SK-N-SH (cell line): ENCODE results near the gene TLX2. TPM values are rescaled to one million over a fixed set of nuclear protein-coding genes. Genes with fewer than 3 reads are reported as not detected.
A peak's percentile ranks its signal among the peaks of the same experiment; 100 is the strongest.

Experiments used
- CTCF ChIA-PET: fragments of 300-600, 350-600 bp; formaldehyde crosslinking; extraction: SDS; loops from one replicate; lab custom pipeline; 2021; lab: Yijun Ruan, JAX
- POLR2A ChIA-PET: fragments of 350-600 bp; sonication (Branson Sonifier 250); formaldehyde crosslinking; extraction: SDS; loops from one replicate; lab custom pipeline; 2020; ENCODE audit warnings: antibody characterized with exemption, inconsistent platforms; lab: Yijun Ruan, JAX
- DNase-seq: peaks from one replicate; pipeline ENCODE4 v3.0.0; 2012
- H2AFZ ChIP-seq: fragments of 200-600 bp; sonication (generic); 2 replicates; pipeline ENCODE4 v1.8.1; 2016; ENCODE audit warnings: antibody characterized with exemption, mild to moderate bottlenecking, low read depth
- H3F3A ChIP-seq: fragments of 200-600 bp; sonication (generic); replicated peaks from 2 replicates; pipeline ENCODE3; 2016; ENCODE audit warnings: antibody characterized with exemption, mild to moderate bottlenecking; ENCODE audit not compliant: insufficient read depth
- H3K27ac ChIP-seq, 2 experiments: fragments of 200-500 bp in 1 of 2; fragments of 200-600 bp in 1 of 2; sonication (Bioruptor generic) in 1 of 2; sonication (generic), shearing (Covaris generic) in 1 of 2; 2 replicates each; pipeline versions ENCODE4 v1.5.1 to v1.6.1; 2014 to 2016; ENCODE audit warnings: low read depth in 2 of 2, inconsistent platforms in 1 of 2, low read length in 1 of 2, mild to moderate bottlenecking in 1 of 2, mixed read lengths in 1 of 2
- H3K27me3 ChIP-seq: fragments of 200-600 bp; sonication (generic), shearing (Covaris generic); 2 replicates; pipeline ENCODE4 v1.6.1; 2016; ENCODE audit warnings: mixed run types; ENCODE audit not compliant: insufficient read depth
- H3K36me3 ChIP-seq, 2 experiments: fragments of 200-500 bp in 1 of 2; fragments of 200-600 bp in 1 of 2; sonication (Bioruptor generic) in 1 of 2; sonication (generic) in 1 of 2; replicated peaks in 1 of 2; 2 replicates each; pipeline versions ENCODE3 to v1.5.1; 2014 to 2016; ENCODE audit warnings: low read length in 1 of 2, mild to moderate bottlenecking in 1 of 2; ENCODE audit not compliant: insufficient read depth in 2 of 2, control insufficient read depth in 1 of 2
- H3K4me1 ChIP-seq, 2 experiments: fragments of 200-500 bp in 1 of 2; fragments of 200-600 bp in 1 of 2; sonication (Bioruptor generic) in 1 of 2; sonication (generic), shearing (Covaris generic) in 1 of 2; 2 replicates each; pipeline versions ENCODE4 v1.5.1 to v1.6.1; 2014 to 2016; ENCODE audit warnings: low read depth in 1 of 2, low read length in 1 of 2, mixed run types in 1 of 2; ENCODE audit not compliant: insufficient read depth in 2 of 2, control insufficient read depth in 1 of 2
- H3K4me2 ChIP-seq: fragments of 200-600 bp; sonication (generic), shearing (Covaris generic); 2 replicates; pipeline ENCODE4 v1.6.1; 2017; ENCODE audit warnings: mixed run types
- H3K4me3 ChIP-seq, 2 experiments: fragments of 200-500 bp in 1 of 2; fragments of 200-600 bp in 1 of 2; sonication (Bioruptor generic) in 1 of 2; sonication (generic), shearing (Covaris generic) in 1 of 2; 2 replicates each; pipeline versions ENCODE4 v1.5.1 to v1.8.1; 2014 to 2016; ENCODE audit warnings: low read depth in 2 of 2, inconsistent platforms in 1 of 2, low read length in 1 of 2, mild to moderate bottlenecking in 1 of 2, mixed read lengths in 1 of 2, moderate library complexity in 1 of 2
- H3K79me2 ChIP-seq: fragments of 200-600 bp; sonication (generic); 2 replicates; pipeline ENCODE4 v1.8.1; 2017; ENCODE audit warnings: mild to moderate bottlenecking; ENCODE audit not compliant: insufficient read depth
- H3K9ac ChIP-seq: fragments of 200-600 bp; sonication (generic); 2 replicates; pipeline ENCODE4 v1.6.1; 2017; ENCODE audit warnings: mixed run types
- H3K9me2 ChIP-seq: fragments of 200-600 bp; sonication (generic); 2 replicates; pipeline ENCODE4 v1.6.1; 2017; ENCODE audit warnings: mixed run types
- H3K9me3 ChIP-seq: fragments of 200-600 bp; sonication (generic); 2 replicates; pipeline ENCODE4 v1.6.1; 2017; ENCODE audit warnings: mixed run types, mild to moderate bottlenecking, moderate library complexity
- H4K20me1 ChIP-seq: fragments of 200-600 bp; sonication (generic); 2 replicates; pipeline ENCODE4 v1.6.1; 2017; ENCODE audit warnings: mild to moderate bottlenecking, mixed run types; ENCODE audit not compliant: insufficient read depth
- CHD2 ChIP-seq: fragments of 150-350 bp; IDR thresholded peaks from 2 replicates; pipeline ENCODE4 v1.6.1; 2018; ENCODE audit warnings: low read length; ENCODE audit not compliant: partially characterized antibody
- CTCF ChIP-seq: fragments of 200-600 bp; sonication (generic); IDR thresholded peaks from 2 replicates; pipeline ENCODE4 v1.6.1; 2017; ENCODE audit warnings: antibody characterized with exemption, mild to moderate bottlenecking, moderate library complexity
- EP300 ChIP-seq, 2 experiments: IDR thresholded peaks; 2 replicates each; pipeline versions ENCODE4 v1.4.0 to v1.6.1; 2012; ENCODE audit warnings: borderline replicate concordance in 1 of 2, low read depth in 1 of 2, low read length in 1 of 2
- FOXJ3 ChIP-seq: sonication (generic); formaldehyde crosslinking; IDR thresholded peaks from 2 replicates; pipeline ENCODE4 v1.5.1; 2020; ENCODE audit warnings: mild to moderate bottlenecking, missing genetic modification reagents
- IRF3 ChIP-seq: fragments of 150-350 bp; IDR thresholded peaks from 2 replicates; pipeline ENCODE4 v1.6.1; 2016; ENCODE audit warnings: mild to moderate bottlenecking, low read depth, low read length
- MEF2A ChIP-seq: IDR thresholded peaks from 2 replicates; pipeline ENCODE4 v1.4.0; 2012; ENCODE audit warnings: low read depth, borderline replicate concordance
- NRF1 ChIP-seq: IDR thresholded peaks from 2 replicates; pipeline ENCODE4 v1.6.1; 2012; ENCODE audit warnings: low read depth, mild to moderate bottlenecking, low read length
- PBX3 ChIP-seq: IDR thresholded peaks from 2 replicates; pipeline ENCODE4; 2012
- POLR2AphosphoS5 ChIP-seq: IDR thresholded peaks from 2 replicates; pipeline ENCODE4 v1.6.1; 2012; ENCODE audit warnings: low read depth, low read length
- RCOR1 ChIP-seq: fragments of 150-350 bp; IDR thresholded peaks from 2 replicates; pipeline ENCODE4 v1.6.1; 2017; ENCODE audit warnings: antibody characterized with exemption, low read length
- RFX5 ChIP-seq: IDR thresholded peaks from 2 replicates; pipeline ENCODE4 v1.6.1; 2012; ENCODE audit warnings: mild to moderate bottlenecking, improper control_type of control experiment, low read length
- RXRA ChIP-seq: IDR thresholded peaks from 2 replicates; pipeline ENCODE4 v1.4.0; 2012; ENCODE audit warnings: low read depth, mild to moderate bottlenecking, borderline replicate concordance
- SMC3 ChIP-seq: IDR thresholded peaks from 2 replicates; pipeline ENCODE4 v1.6.1; 2012; ENCODE audit warnings: low read depth, low read length, improper control_type of control experiment
- TAF1 ChIP-seq: IDR thresholded peaks from 2 replicates; pipeline ENCODE4 v1.6.1; 2012; ENCODE audit warnings: low read depth, mild to moderate bottlenecking, low read length, moderate library complexity, borderline replicate concordance
- TCF12 ChIP-seq: IDR thresholded peaks from 2 replicates; pipeline ENCODE4 v1.4.0; 2012
- USF2 ChIP-seq: fragments of 150-350 bp; IDR thresholded peaks from 2 replicates; pipeline ENCODE4 v1.6.1; 2017; ENCODE audit warnings: antibody characterized with exemption, low read length, low read depth, borderline replicate concordance
- YY1 ChIP-seq: IDR thresholded peaks from 2 replicates; pipeline ENCODE4 v1.4.0; 2012; ENCODE audit warnings: low read depth, mild to moderate bottlenecking
- WGBS: methylation state at CpG from one replicate; pipeline ENCODE4 v1.1.6; 2017; ENCODE audit warnings: low lambda C conversion rate; 5-methylcytosine and 5-hydroxymethylcytosine counted together
- polyA plus RNA-seq, 3 experiments: library from polyadenylated mRNA; depleted of rRNA; stranded (reverse); fragments of >200 nt; gene quantifications; 2 replicates each; pipeline ENCODE4 v1.2.3, GENCODE V29; 2012
- TF ChIP-seq, protein P1 (sequence below): IDR thresholded peaks from 2 replicates; pipeline ENCODE4 v1.4.0; 2012; ENCODE audit warnings: low read depth, borderline replicate concordance

The TLX2 gene
- polyA plus RNA-seq, 1 of the 3 experiments (the other 2 are of a cell fraction), result 24.5 TPM

DNA sequence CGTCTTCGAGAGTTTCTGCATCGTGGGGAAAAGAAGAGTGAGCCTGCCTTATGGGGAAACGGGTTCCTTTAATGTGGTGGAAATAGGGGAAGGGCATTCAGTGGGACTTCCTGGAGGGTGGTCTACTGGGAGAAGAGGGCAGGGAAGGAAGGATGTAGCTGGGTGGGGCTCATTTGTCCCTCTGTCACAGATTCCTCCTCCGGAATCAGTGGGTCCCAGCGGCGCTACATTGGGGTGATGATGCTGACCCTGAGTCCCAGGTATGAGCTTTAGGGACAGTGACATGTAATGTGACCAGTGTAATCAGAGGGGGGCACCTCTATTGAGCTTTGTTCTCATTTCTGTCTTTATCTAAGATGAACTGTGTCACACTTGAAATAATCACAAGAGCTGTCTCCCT, 17.4 kb downstream of the TLX2 start:
- POLR2A ChIA-PET, result interaction anchor here (1.1 to 2.9 kb wide), 6 partner anchors 10 to 59 kb away, joined by 3 to 11 read pairs (median 8); partner anchors contain the start of genes CCDC142, MRPL53, PCGF1 and TTC31
- peaks cover 45% of the 10 kb centered on the region for H3K79me2 ChIP-seq

DNA sequence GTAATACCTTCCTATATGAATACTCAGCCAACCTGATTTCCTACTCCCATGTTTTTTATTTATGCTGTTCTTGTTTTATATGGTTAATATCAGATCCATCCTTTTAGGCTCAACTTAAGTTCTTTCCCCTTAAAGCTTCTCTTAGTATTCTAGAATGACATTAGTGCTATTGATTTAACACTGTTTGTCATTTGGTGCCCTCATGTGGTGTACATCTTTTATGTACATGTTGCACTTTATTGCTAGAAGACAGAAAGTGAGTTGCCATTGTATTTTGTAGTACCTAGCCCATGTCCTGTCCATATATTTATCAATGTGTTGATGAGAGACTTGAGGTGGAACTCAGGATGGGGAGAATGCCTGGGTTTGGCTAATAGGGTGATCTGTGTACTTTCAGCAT, 18.0 kb downstream of the TLX2 start:
- Histone ChIP-seq H3K9me3 (no peaks in the 10 kb centered on the region), H3K27ac (no peak overlapping the region), H3K9me2 (no peaks in the 10 kb centered on the region), H3K36me3 (peaks cover 19 to 34% of the 10 kb centered on the region in 2 experiments), H2AFZ (no peak overlapping the region), H3K4me3 (no peak overlapping the region; a peak in 1 of 4 replicates), H3K27me3 (no peaks in the 10 kb centered on the region), H3K9ac (no peak overlapping the region), H4K20me1 (no peaks in the 10 kb centered on the region), H3K4me2 (peak overlapping the region; percentile 85; the same call in 1 of the 2 replicates), H3K4me1 (peaks cover 13 to 22% of the 10 kb centered on the region in 2 experiments), H3K79me2 (peaks cover 45% of the 10 kb centered on the region), H3F3A (peaks cover 18% of the 10 kb centered on the region)
- CTCF ChIA-PET, result interaction anchor here (0.6 to 7.8 kb wide), 33 partner anchors 8 to 282 kb away, joined by 3 to 102 read pairs (median 6); partner anchors contain the start of genes C2orf81, CCDC142, MOGS and MRPL53
- POLR2A ChIA-PET, result interaction anchor here (1.5 to 2.9 kb wide), 4 partner anchors 10 to 49 kb away, joined by 5 to 11 read pairs (median 8); partner anchors contain the start of genes CCDC142, PCGF1 and TTC31
- no peak for DNase-seq
- TF ChIP-seq RXRA, result no peak
- TF ChIP-seq MEF2A, result no peak
- no peak for TF ChIP-seq RFX5
- TF ChIP-seq EP300 (IDR thresholded peaks at IDR 0.05; ENCODE audit: borderline replicate concordance in 1 of 2, low read depth in 1 of 2, low read length in 1 of 2), result no peak
- no peak for TF ChIP-seq RCOR1
- peak; percentile 61 for TF ChIP-seq CTCF
- peak; percentile 60 for TF ChIP-seq SMC3
- TF ChIP-seq PBX3, result no peak
- no peak for TF ChIP-seq YY1
- TF ChIP-seq TCF12, result no peak
- no peak for TF ChIP-seq FOXJ3
- no peak for TF ChIP-seq IRF3

More for the DNA sequence above, 17.4 kb downstream of the TLX2 start:
- Histone ChIP-seq H3K9me2 (no peaks in the 10 kb centered on the region), H3K9me3 (no peaks in the 10 kb centered on the region), H3K4me2 (peak overlapping the region; percentile 85), H3K4me3 (peak overlapping the region; percentile 83 to 99; a peak in 1 of 4 replicates), H3K9ac (no peak overlapping the region), H3F3A (peaks cover 18% of the 10 kb centered on the region), H3K27ac (peak overlapping the region in 1 of 2 experiments; percentile 87; a peak in 1 of 4 replicates), H2AFZ (no peak overlapping the region), H3K27me3 (no peaks in the 10 kb centered on the region), H3K36me3 (peaks cover 25 to 40% of the 10 kb centered on the region in 2 experiments), H4K20me1 (no peaks in the 10 kb centered on the region), H3K4me1 (peaks cover 13 to 22% of the 10 kb centered on the region in 2 experiments)
- TF ChIP-seq CHD2, result no peak
- TF ChIP-seq USF2, result no peak
- TF ChIP-seq, protein P1, sequence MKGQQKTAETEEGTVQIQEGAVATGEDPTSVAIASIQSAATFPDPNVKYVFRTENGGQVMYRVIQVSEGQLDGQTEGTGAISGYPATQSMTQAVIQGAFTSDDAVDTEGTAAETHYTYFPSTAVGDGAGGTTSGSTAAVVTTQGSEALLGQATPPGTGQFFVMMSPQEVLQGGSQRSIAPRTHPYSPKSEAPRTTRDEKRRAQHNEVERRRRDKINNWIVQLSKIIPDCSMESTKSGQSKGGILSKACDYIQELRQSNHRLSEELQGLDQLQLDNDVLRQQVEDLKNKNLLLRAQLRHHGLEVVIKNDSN, result no peak
- no peak for TF ChIP-seq TAF1
- TF ChIP-seq IRF3, result no peak
- no peak for TF ChIP-seq NRF1
- peak; percentile 3; the same call in 1 of the 2 replicates for TF ChIP-seq POLR2AphosphoS5
- TF ChIP-seq RCOR1, result no peak
- 91% methylated on average over 7 of the region's 7 CpGs for WGBS
- CTCF ChIA-PET, result interaction anchor here (0.6 to 7.8 kb wide), 33 partner anchors 8 to 282 kb away, joined by 3 to 102 read pairs (median 6); partner anchors contain the start of genes C2orf81, CCDC142, MOGS and MRPL53
- DNase-seq, result no peak
